CD14-positive monocyte (primary cell): ENCODE results near the gene NIP7. TPM values are rescaled to one million over a fixed set of nuclear protein-coding genes. Genes with fewer than 3 reads are reported as not detected.

ENCODE experiments used
- DNase-seq, 3 donors: peaks; one replicate each; pipeline ENCODE4 v3.0.0-alpha.2; 2011 to 2022
- H2AFZ ChIP-seq: 2 replicates; pipeline ENCODE4 v1.6.0; 2012; ENCODE audit warnings: mild to moderate bottlenecking, low read depth, low read length, inconsistent platforms; ENCODE audit not compliant: insufficient read depth, poor library complexity, severe bottlenecking
- H3K27ac ChIP-seq, 2 donors: 1 replicate in 1 of 2; 2 replicates in 1 of 2; pipeline ENCODE4 v1.5.1; 2012 to 2013; ENCODE audit warnings: low read length in 2 of 2, control low read depth in 1 of 2, inconsistent platforms in 1 of 2, low read depth in 1 of 2, mild to moderate bottlenecking in 1 of 2
- H3K27me3 ChIP-seq, 2 donors: one replicate each; pipeline versions ENCODE4 v1.6.0 to v1.6.1; 2011 to 2013; ENCODE audit warnings: low read length in 2 of 2; ENCODE audit not compliant: control insufficient read depth in 2 of 2, insufficient read depth in 2 of 2
- H3K36me3 ChIP-seq, 2 donors: replicated peaks in 1 of 2; 1 replicate in 1 of 2; 2 replicates in 1 of 2; pipeline versions ENCODE4 v1.5.1 to v1.6.1; 2012 to 2013; ENCODE audit warnings: low read length in 2 of 2, control low read depth in 1 of 2, inconsistent platforms in 1 of 2, mild to moderate bottlenecking in 1 of 2; ENCODE audit not compliant: insufficient read depth in 2 of 2, control insufficient read depth in 1 of 2
- H3K4me1 ChIP-seq, 2 donors: 1 replicate in 1 of 2; 2 replicates in 1 of 2; pipeline versions ENCODE4 v1.5.1 to v1.6.1; 2012 to 2013; ENCODE audit warnings: low read length in 2 of 2, control low read depth in 1 of 2, inconsistent platforms in 1 of 2, mild to moderate bottlenecking in 1 of 2, moderate library complexity in 1 of 2; ENCODE audit not compliant: insufficient read depth in 2 of 2, control insufficient read depth in 1 of 2
- H3K4me2 ChIP-seq: replicated peaks from 2 replicates; pipeline ENCODE3; 2012; ENCODE audit warnings: low read length, moderate library complexity, mild to moderate bottlenecking; ENCODE audit not compliant: poor library complexity, severe bottlenecking; ENCODE audit errors: extremely low read depth
- H3K4me3 ChIP-seq, 3 experiments: fragments of 200-600 bp in 1 of 3; sonication (generic) in 1 of 3; replicated peaks in 1 of 3; 1 replicate in 2 of 3; 2 replicates in 1 of 3; pipeline ENCODE4 v1.5.1; 2011 to 2013; ENCODE audit warnings: low read length in 3 of 3, mild to moderate bottlenecking in 3 of 3, control low read depth in 2 of 3, low read depth in 2 of 3, inconsistent platforms in 1 of 3, moderate library complexity in 1 of 3
- H3K79me2 ChIP-seq: 2 replicates; pipeline ENCODE4 v1.6.0; 2012; ENCODE audit warnings: mild to moderate bottlenecking, control low read depth, inconsistent platforms, low read length, moderate library complexity; ENCODE audit not compliant: insufficient read depth
- H3K9ac ChIP-seq: 2 replicates; pipeline ENCODE4 v1.6.0; 2017; ENCODE audit warnings: low read length, mild to moderate bottlenecking; ENCODE audit not compliant: insufficient read depth, poor library complexity, severe bottlenecking
- H3K9me3 ChIP-seq, 2 donors: replicated peaks in 1 of 2; 1 replicate in 1 of 2; 2 replicates in 1 of 2; pipeline versions ENCODE4 v1.5.1 to v1.6.1; 2012 to 2013; ENCODE audit warnings: low read length in 2 of 2, control low read depth in 1 of 2; ENCODE audit not compliant: control insufficient read depth in 1 of 2, insufficient read depth in 1 of 2
- H4K20me1 ChIP-seq: 2 replicates; pipeline ENCODE4 v1.6.0; 2012; ENCODE audit warnings: mild to moderate bottlenecking, low read length, control low read depth, moderate library complexity; ENCODE audit not compliant: insufficient read depth
- H3K27ac Mint-ChIP-seq, 7 donors: one replicate each; pipeline ENCODE4 v1.8.0; 2020; ENCODE audit warnings: mild to moderate bottlenecking in 7 of 7, mixed read lengths in 7 of 7, moderate library complexity in 6 of 7, inconsistent platforms in 2 of 7
- H3K27me3 Mint-ChIP-seq, 3 donors: one replicate each; pipeline ENCODE4 v1.8.0; 2021 to 2022; ENCODE audit warnings: low read depth in 3 of 3, mild to moderate bottlenecking in 3 of 3, mixed read lengths in 3 of 3, moderate library complexity in 3 of 3, inconsistent platforms in 1 of 3
- H3K36me3 Mint-ChIP-seq, 2 donors: one replicate each; pipeline ENCODE4 v1.8.0; 2020; ENCODE audit warnings: mixed read lengths in 2 of 2, inconsistent platforms in 1 of 2, mild to moderate bottlenecking in 1 of 2
- H3K4me1 Mint-ChIP-seq: one replicate; pipeline ENCODE4 v1.8.0; 2020; ENCODE audit warnings: mild to moderate bottlenecking, mixed read lengths
- H3K4me3 Mint-ChIP-seq, 2 donors: one replicate each; pipeline ENCODE4 v1.8.0; 2020; ENCODE audit warnings: mild to moderate bottlenecking in 2 of 2, mixed read lengths in 2 of 2, moderate library complexity in 1 of 2
- H3K9me3 Mint-ChIP-seq, 7 donors: one replicate each; pipeline ENCODE4 v1.8.0; 2020 to 2022; ENCODE audit warnings: mixed read lengths in 7 of 7, mild to moderate bottlenecking in 6 of 7, moderate library complexity in 6 of 7, inconsistent platforms in 2 of 7
- CTCF ChIP-seq: fragments of 200-600 bp; IDR thresholded peaks from one replicate; pipeline ENCODE4 v1.8.0; 2022; ENCODE audit warnings: antibody characterized with exemption, mild to moderate bottlenecking
- WGBS: methylation state at CpG from one replicate; pipeline ENCODE4 v1.1.5; 2013; ENCODE audit warnings: missing lambda C conversion rate; ENCODE audit not compliant: insufficient coverage; 5-methylcytosine and 5-hydroxymethylcytosine counted together
- intact Hi-C, 2 donors: fragments of 100-400 bp; cut with micrococcal nuclease; formaldehyde crosslinking; loops; one replicate each; pipeline versions ENCODE4 v1.15.0 to v1.15.1; 2023
- polyA plus RNA-seq, 3 donors: library from polyadenylated mRNA; depleted of rRNA in 1 of 3; unstranded in 2 of 3; stranded (reverse) in 1 of 3; fragments of 300-500 nt in 2 of 3; fragments of >200 nt in 1 of 3; fragmentation: Illumina TruSeq in 2 of 3; gene quantifications; 1 replicate in 2 of 3; 2 replicates in 1 of 3; pipeline ENCODE4 v1.2.3, GENCODE V29; 2012 to 2021

NIP7 gene
- polyA plus RNA-seq, 3 donors: 3.0 to 16.4 (median 14.2) TPM

GRCh38 chr16:69301861-69302260 is 37.7 kb upstream of the NIP7 start:
- no peaks in the 10 kb centered on the region for H4K20me1 ChIP-seq
- H3K27ac ChIP-seq: no peak overlapping the region
- Mint-ChIP-seq H3K4me1 (peaks cover 31% of the 10 kb centered on the region), H3K4me3 (no peak overlapping the region), H3K9me3 (peaks cover 0 to 3% (median 0%) of the 10 kb centered on the region in 7 donors), H3K27ac (no peak overlapping the region), H3K27me3 (peaks cover 1 to 9% (median 7%) of the 10 kb centered on the region in 3 donors), H3K36me3 (peaks cover 10 to 12% of the 10 kb centered on the region in 2 donors)
- H3K4me1 ChIP-seq: peaks cover 28 to 32% of the 10 kb centered on the region in 2 donors
- DNase-seq: no peak
- no peak for TF ChIP-seq CTCF
- H3K9me3 ChIP-seq: no peaks in the 10 kb centered on the region
- H3K27me3 ChIP-seq: no peaks in the 10 kb centered on the region
- intact Hi-C loops: no loop called here
- no peak overlapping the region for H3K4me2 ChIP-seq
- no peak overlapping the region for H2AFZ ChIP-seq
- H3K79me2 ChIP-seq: no peaks in the 10 kb centered on the region
- no peak overlapping the region for H3K9ac ChIP-seq
- WGBS: 100% methylated on average over 2 of the region's 4 CpGs
- H3K4me3 ChIP-seq: no peak overlapping the region
- no peaks in the 10 kb centered on the region for H3K36me3 ChIP-seq

- Histone ChIP-seq H3K4me1 (peaks cover 28 to 32% of the 10 kb centered on the region in 2 donors), H3K27me3 (no peaks in the 10 kb centered on the region), H3K9ac (no peak overlapping the region), H2AFZ (no peak overlapping the region), H3K9me3 (no peaks in the 10 kb centered on the region), H3K36me3 (no peaks in the 10 kb centered on the region), H4K20me1 (no peaks in the 10 kb centered on the region), H3K79me2 (no peaks in the 10 kb centered on the region), H3K4me2 (no peak overlapping the region), H3K4me3 (no peak overlapping the region), H3K27ac (no peak overlapping the region)
- intact Hi-C loops: no loop called here
- peaks cover 1 to 9% (median 7%) of the 10 kb centered on the region in 3 donors for H3K27me3 Mint-ChIP-seq
- H3K9me3 Mint-ChIP-seq: peaks cover 0 to 3% (median 0%) of the 10 kb centered on the region in 7 donors
- H3K36me3 Mint-ChIP-seq: peaks cover 10 to 12% of the 10 kb centered on the region in 2 donors
- DNase-seq: no peak
- 100% methylated on average over 2 of the region's 4 CpGs for WGBS
- H3K27ac Mint-ChIP-seq: peak overlapping the region in 1 of 7 donors; percentile 38
- no peak overlapping the region for H3K4me3 Mint-ChIP-seq
- H3K4me1 Mint-ChIP-seq: peaks cover 31% of the 10 kb centered on the region
- TF ChIP-seq CTCF: no peak
Measured at GRCh38 chr16:69302301-69302700, 37.3 kb upstream of the NIP7 start.
